IMR-90 (cell line): ENCODE measurements around the gene KIF16B. TPM values are rescaled to one million over a fixed set of nuclear protein-coding genes. Genes with fewer than 3 reads are reported as not detected.
A peak's percentile ranks its signal among the peaks of the same experiment; 100 is the strongest.

Experiments
- ATAC-seq: fragments of 200-7000 bp; cut with Tn5 transposase; 2 replicates; pipeline ENCODE4 v1.9.1; 2020; ENCODE audit warnings: low read depth, mild to moderate bottlenecking, moderate library complexity
- BruUV-seq: library from RNA; stranded (reverse); fragments of 400-500 nt; replicated peaks from 2 replicates; lab custom pipeline; 2021; lab: Mats Ljungman, UMichigan
- CTCF ChIA-PET: fragments of 300-600 bp; formaldehyde crosslinking; extraction: SDS; loops from one replicate; lab custom pipeline; 2021; ENCODE audit warnings: antibody characterized with exemption; lab: Yijun Ruan, JAX
- POLR2A ChIA-PET: fragments of 300-600 bp; sonication (Branson Sonifier 250); formaldehyde crosslinking; loops from one replicate; lab custom pipeline; 2022; ENCODE audit warnings: antibody characterized with exemption; ENCODE audit not compliant: unreplicated experiment; lab: Charles Lee
- DNase-seq: peaks from one replicate; pipeline ENCODE4 v3.0.0; 2013
- H2AFZ ChIP-seq: replicated peaks from 2 replicates; pipeline ENCODE3; 2013; ENCODE audit warnings: low read length, mild to moderate bottlenecking; ENCODE audit not compliant: poor library complexity
- H2AK5ac ChIP-seq: 2 replicates; pipeline ENCODE4 v1.6.1; 2013; ENCODE audit warnings: low read depth, low read length, inconsistent platforms
- H2AK9ac ChIP-seq: replicated peaks from 2 replicates; pipeline ENCODE3; 2013; ENCODE audit warnings: mild to moderate bottlenecking, low read depth, low read length, moderate library complexity; ENCODE audit not compliant: poor library complexity
- H2BK120ac ChIP-seq: 2 replicates; pipeline ENCODE4 v1.6.1; 2013; ENCODE audit warnings: low read depth, low read length, inconsistent platforms
- H2BK15ac ChIP-seq: 3 replicates; pipeline ENCODE4 v1.6.1; 2013; ENCODE audit warnings: low read depth, low read length, inconsistent platforms
- H2BK20ac ChIP-seq: 2 replicates; pipeline ENCODE4 v1.6.1; 2013; ENCODE audit warnings: low read depth, mild to moderate bottlenecking, inconsistent platforms, low read length, moderate library complexity
- H2BK5ac ChIP-seq: 2 replicates; pipeline ENCODE4 v1.6.1; 2013; ENCODE audit warnings: mild to moderate bottlenecking, low read depth, low read length, inconsistent platforms; ENCODE audit not compliant: poor library complexity, severe bottlenecking
- H3K14ac ChIP-seq: replicated peaks from 2 replicates; pipeline ENCODE4 v1.6.1; 2013; ENCODE audit warnings: low read depth, low read length, inconsistent platforms
- H3K18ac ChIP-seq: 2 replicates; pipeline ENCODE4 v1.6.1; 2013; ENCODE audit warnings: low read depth, low read length, control low read depth
- H3K23ac ChIP-seq: 2 replicates; pipeline ENCODE4 v1.6.1; 2013; ENCODE audit warnings: low read depth, low read length, inconsistent platforms
- H3K27ac ChIP-seq: 2 replicates; pipeline ENCODE4 v1.5.1; 2013; ENCODE audit warnings: mild to moderate bottlenecking, control low read depth, low read length; ENCODE audit not compliant: insufficient read depth
- H3K27me3 ChIP-seq: 2 replicates; pipeline ENCODE4 v1.6.1; 2013; ENCODE audit warnings: low read length; ENCODE audit not compliant: control insufficient read depth, insufficient read depth
- H3K36me3 ChIP-seq: 2 replicates; pipeline ENCODE4 v1.6.1; 2013; ENCODE audit warnings: low read length, mixed read lengths; ENCODE audit not compliant: control insufficient read depth, insufficient read depth
- H3K4ac ChIP-seq: 2 replicates; pipeline ENCODE4 v1.6.1; 2013; ENCODE audit warnings: low read depth, low read length, inconsistent platforms
- H3K4me1 ChIP-seq: 2 replicates; pipeline ENCODE4 v1.6.1; 2013; ENCODE audit warnings: low read length, mixed read lengths; ENCODE audit not compliant: control insufficient read depth, insufficient read depth
- H3K4me2 ChIP-seq: 2 replicates; pipeline ENCODE4 v1.6.1; 2013; ENCODE audit warnings: low read depth, mild to moderate bottlenecking, control low read depth, low read length, moderate library complexity
- H3K4me3 ChIP-seq: 2 replicates; pipeline ENCODE4 v1.5.1; 2013; ENCODE audit warnings: low read depth, mild to moderate bottlenecking, control low read depth, low read length, moderate library complexity; ENCODE audit not compliant: insufficient read depth
- H3K56ac ChIP-seq: 2 replicates; pipeline ENCODE4 v1.6.1; 2013; ENCODE audit warnings: low read length, inconsistent platforms; ENCODE audit not compliant: insufficient read depth; ENCODE audit errors: extremely low read depth
- H3K79me1 ChIP-seq, 2 experiments: 2 replicates each; pipeline ENCODE4 v1.6.1; 2013; ENCODE audit warnings: low read length in 2 of 2, inconsistent platforms in 1 of 2, low read depth in 1 of 2
- H3K9ac ChIP-seq: 2 replicates; pipeline ENCODE4 v1.6.1; 2013; ENCODE audit warnings: low read depth, low read length, control low read depth
- H3K9me1 ChIP-seq: 2 replicates; pipeline ENCODE4 v1.6.1; 2013; ENCODE audit warnings: low read length, inconsistent platforms; ENCODE audit not compliant: insufficient read depth
- H3K9me3 ChIP-seq: 2 replicates; pipeline ENCODE4 v1.6.1; 2013; ENCODE audit warnings: low read length; ENCODE audit not compliant: control insufficient read depth, insufficient read depth
- H4K20me1 ChIP-seq: 2 replicates; pipeline ENCODE4 v1.6.1; 2013; ENCODE audit warnings: low read length, inconsistent platforms; ENCODE audit not compliant: insufficient read depth
- H4K5ac ChIP-seq: 2 replicates; pipeline ENCODE4 v1.6.1; 2013; ENCODE audit warnings: mild to moderate bottlenecking, low read depth, low read length, control low read depth
- H4K8ac ChIP-seq, 2 experiments: 2 replicates each; pipeline ENCODE4 v1.6.1; 2013; ENCODE audit warnings: low read depth in 2 of 2, low read length in 2 of 2, control low read depth in 1 of 2, inconsistent platforms in 1 of 2
- H4K91ac ChIP-seq: 2 replicates; pipeline ENCODE4 v1.6.1; 2013; ENCODE audit warnings: low read depth, low read length, inconsistent platforms; ENCODE audit not compliant: insufficient read depth
- BHLHE40 ChIP-seq: fragments of 150-350 bp; IDR thresholded peaks from 2 replicates; pipeline ENCODE4 v1.6.1; 2016; ENCODE audit warnings: mild to moderate bottlenecking, low read depth, low read length
- WGBS, 2 experiments: methylation state at CpG; one replicate each; pipeline versions ENCODE4 v1.1.5 to v1.1.7; 2013; ENCODE audit warnings: missing lambda C conversion rate in 2 of 2; ENCODE audit not compliant: insufficient read length in 1 of 2; ENCODE audit errors: extremely low coverage in 2 of 2; 5-methylcytosine and 5-hydroxymethylcytosine counted together
- dilution Hi-C: fragments of 300-500 bp; cut with HindIII; formaldehyde crosslinking; loops from one replicate; pipeline ENCODE4 v1.14.3; 2018; ENCODE audit warnings: low sequenced_read_pairs; ENCODE audit not compliant: unreplicated experiment
- in situ Hi-C: fragments of 300-500 bp; cut with MboI; formaldehyde crosslinking; loops from 3 replicates; pipeline ENCODE4 v1.14.3; 2019; ENCODE audit warnings: low sequenced_read_pairs, inconsistent platforms, mixed read lengths
- intact Hi-C: fragments of 100-400 bp; cut with micrococcal nuclease; formaldehyde crosslinking; loops from 2 replicates; pipeline ENCODE4 v1.10.0; 2022
- polyA plus RNA-seq, 3 experiments: library from polyadenylated mRNA; depleted of rRNA; stranded (reverse); fragments of >200 nt; gene quantifications; 2 replicates each; pipeline ENCODE4 v1.2.3, GENCODE V29; 2012; ENCODE audit warnings: low replicate concordance in 1 of 3
- total RNA-seq: library from RNA; depleted of rRNA; stranded (reverse); fragments of >200 nt; gene quantifications from 2 replicates; pipeline ENCODE4 v1.2.3, GENCODE V29; 2012

Gene KIF16B
- total and polyA plus RNA-seq, 2 of the 4 experiments (the other 2 are of a cell fraction) = 4.7 to 10.0 TPM

DNA sequence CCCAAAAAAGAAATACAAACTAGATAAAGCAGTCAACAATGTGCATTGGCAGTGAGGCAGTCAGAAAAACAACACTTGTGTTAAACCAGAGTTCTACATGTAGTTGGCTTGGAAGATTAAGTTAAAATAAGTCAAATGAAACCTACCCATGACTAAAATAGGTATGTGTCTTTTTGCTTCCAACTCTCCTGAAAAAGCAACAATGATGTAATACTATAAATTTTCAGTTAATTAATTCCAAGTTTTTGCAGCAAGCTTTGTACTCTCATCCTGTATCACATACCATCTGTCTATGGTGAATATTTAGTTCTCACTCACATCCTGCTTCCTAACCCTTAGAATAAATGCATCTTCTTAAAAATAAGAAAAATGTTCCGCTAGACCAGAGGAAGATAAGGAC is 261.5 kb downstream of the KIF16B start:
- no peak overlapping the region for H4K8ac ChIP-seq
- no peak overlapping the region for H4K5ac ChIP-seq
- H3K4me3 ChIP-seq = no peak overlapping the region
- POLR2A ChIA-PET = no interaction called here
- no peak overlapping the region for H3K27ac ChIP-seq
- peak; percentile 42; the same call in 1 of the 2 replicates for ATAC-seq
- no peak for TF ChIP-seq BHLHE40
- intact Hi-C loops (no loop called here), in situ Hi-C loops (no loop called here), dilution Hi-C loops (no loop called here)
- no peak overlapping the region; the same call in 1 of the 2 replicates for H3K18ac ChIP-seq
- peak; percentile 27 for DNase-seq
- H3K4ac ChIP-seq = no peak overlapping the region
- H3K9me1 ChIP-seq = peaks cover 3% of the 10 kb centered on the region; the same call in 1 of the 2 replicates
- H3K79me1 ChIP-seq = no peaks in the 10 kb centered on the region; a peak in 1 of 4 replicates
- no peak overlapping the region for H2AFZ ChIP-seq
- no peaks in the 10 kb centered on the region for H3K36me3 ChIP-seq
- no peak overlapping the region for H2AK5ac ChIP-seq
- H3K14ac ChIP-seq = no peak overlapping the region
- no peak overlapping the region for H3K56ac ChIP-seq
- H2AK9ac ChIP-seq = no peak overlapping the region
- no CpG with 5 or more reads among the region's 1 CpG for WGBS, 2 experiments
- no peaks in the 10 kb centered on the region for H4K20me1 ChIP-seq
- H3K4me2 ChIP-seq = no peak overlapping the region; the same call in 1 of the 2 replicates
- H2BK15ac ChIP-seq = no peak overlapping the region
- H3K4me1 ChIP-seq = peaks cover 4% of the 10 kb centered on the region
- no peaks in the 10 kb centered on the region for H3K9me3 ChIP-seq
- CTCF ChIA-PET = no interaction called here
- no peak overlapping the region for H3K23ac ChIP-seq
- no TSS peak for BruUV-seq
- H3K27me3 ChIP-seq = no peaks in the 10 kb centered on the region
- no peak overlapping the region for H2BK20ac ChIP-seq
- H3K9ac ChIP-seq = no peak overlapping the region
- H2BK5ac ChIP-seq = no peak overlapping the region
- H2BK120ac ChIP-seq = no peak overlapping the region
- H4K91ac ChIP-seq = no peak overlapping the region
